MG63 (cell line): ENCODE data around the gene TRMT44. TPM values are rescaled to one million over a fixed set of nuclear protein-coding genes. Genes with fewer than 3 reads are reported as not detected.

Source experiments
- DNase-seq: peaks from one replicate; pipeline ENCODE4 v3.0.0-alpha.2; 2020
- H3K27me3 ChIP-seq: fragments of 250-450 bp; sonication (Bioruptor Pico); 2 replicates; pipeline ENCODE4 v1.5.1; 2020; ENCODE audit warnings: mild to moderate bottlenecking, moderate library complexity
- H3K36me3 ChIP-seq: fragments of 250-450 bp; sonication (Bioruptor Pico); 2 replicates; pipeline ENCODE4 v1.5.1; 2020; ENCODE audit warnings: mild to moderate bottlenecking, moderate library complexity
- H3K4me3 ChIP-seq: fragments of 250-450 bp; sonication (Bioruptor Pico); 2 replicates; pipeline ENCODE4 v1.5.1; 2020; ENCODE audit warnings: mild to moderate bottlenecking, moderate library complexity
- H3K9me3 ChIP-seq: fragments of 250-450 bp; sonication (Bioruptor Pico); 2 replicates; pipeline ENCODE4 v1.5.1; 2020; ENCODE audit warnings: mild to moderate bottlenecking, moderate library complexity
- total RNA-seq: library from RNA; depleted of rRNA; stranded (reverse); fragments of >200 nt; shearing (Covaris generic); gene quantifications from 2 replicates; pipeline ENCODE4 v1.2.3, GENCODE V29; 2014; ENCODE audit warnings: low replicate concordance

Gene TRMT44
- total RNA-seq, 1 experiment from 2014 or later, result 13.4 TPM

DNA sequence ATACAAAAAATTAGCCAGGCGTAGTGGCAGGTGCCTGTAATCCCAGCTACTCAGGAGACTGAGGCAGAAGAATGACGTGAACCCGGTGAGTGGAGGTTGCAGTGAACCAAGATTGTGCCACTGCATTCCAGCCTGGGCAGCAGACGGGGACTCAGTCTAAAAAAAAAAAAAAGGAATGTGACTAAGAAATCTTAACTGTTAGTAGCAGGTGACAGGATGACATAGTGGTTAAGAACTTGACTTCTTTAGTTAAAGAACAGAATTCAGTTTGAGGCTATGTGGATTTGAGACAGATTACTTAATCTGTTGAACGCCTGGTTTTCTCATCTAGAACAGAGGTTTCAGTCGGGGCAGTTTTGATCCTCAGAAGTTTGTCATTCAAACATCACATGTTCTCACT, 3.2 kb downstream of the TRMT44 start:
- Histone ChIP-seq H3K36me3 (no peaks in the 10 kb centered on the region), H3K4me3 (no peak overlapping the region), H3K9me3 (no peaks in the 10 kb centered on the region), H3K27me3 (no peaks in the 10 kb centered on the region)
- no peak for DNase-seq

DNA sequence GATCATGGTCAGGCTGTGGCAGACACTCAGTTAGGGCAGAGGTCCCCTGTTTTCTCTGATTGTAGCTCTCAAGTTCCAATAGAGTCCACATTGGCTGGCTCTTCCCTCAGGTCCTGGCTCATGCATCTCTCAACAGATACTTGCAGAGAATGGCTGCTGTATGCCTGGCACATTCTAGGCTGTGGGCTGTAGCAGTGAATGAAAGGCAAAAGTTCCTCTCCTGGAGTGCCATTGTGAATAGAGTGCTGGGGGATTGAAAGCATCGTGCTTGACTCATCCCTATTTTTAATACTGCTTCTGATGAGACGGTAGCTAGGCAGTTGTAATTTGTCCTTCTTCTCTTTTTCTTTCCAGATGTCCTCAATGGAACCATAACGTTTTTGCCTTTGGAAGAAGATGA, 5.5 kb downstream of the TRMT44 start:
- H3K9me3 ChIP-seq, result no peaks in the 10 kb centered on the region
- H3K36me3 ChIP-seq, result no peaks in the 10 kb centered on the region
- DNase-seq, result no peak
- H3K4me3 ChIP-seq, result no peak overlapping the region
- H3K27me3 ChIP-seq, result no peaks in the 10 kb centered on the region

DNA sequence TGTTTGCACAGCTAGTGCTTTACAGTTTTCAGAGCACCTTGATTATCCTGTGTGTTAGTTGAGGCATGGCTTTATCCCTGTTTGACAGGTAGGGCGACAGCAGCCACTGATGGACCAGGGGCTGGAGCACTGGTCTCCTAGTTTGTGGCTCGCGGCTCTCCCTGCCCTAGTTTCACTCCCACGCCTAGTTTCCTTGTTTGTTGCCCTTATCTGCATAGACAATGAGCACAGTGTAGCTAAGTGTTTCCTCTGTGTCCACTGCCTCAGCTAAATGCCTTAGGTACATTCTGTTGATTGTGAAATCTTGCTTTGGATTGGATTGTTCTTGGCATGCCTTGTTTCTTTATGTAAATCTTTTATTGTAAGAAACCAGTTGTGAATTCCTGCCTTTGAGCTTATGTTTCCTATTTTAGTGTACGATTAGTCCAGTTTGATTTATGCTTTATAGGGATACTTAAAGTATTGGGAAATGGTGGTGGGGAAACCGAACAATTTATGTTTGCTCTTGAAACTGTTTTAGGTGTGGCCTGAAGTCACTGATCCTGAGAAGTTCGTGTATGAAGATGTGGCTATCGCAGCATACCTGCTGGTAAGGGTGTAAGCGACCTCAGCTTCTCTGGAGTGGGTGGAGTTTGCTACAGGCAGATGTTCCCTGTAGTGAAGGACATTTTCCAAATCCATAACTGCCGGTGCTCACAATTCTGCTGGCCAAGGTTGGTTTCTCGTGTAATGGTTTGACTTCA, 11.0 kb downstream of the TRMT44 start:
- H3K27me3 ChIP-seq, result no peaks in the 10 kb centered on the region
- no peaks in the 10 kb centered on the region; the same call in 1 of the 2 replicates for H3K36me3 ChIP-seq
- H3K4me3 ChIP-seq, result no peak overlapping the region
- DNase-seq, result no peak
- no peaks in the 10 kb centered on the region for H3K9me3 ChIP-seq

DNA sequence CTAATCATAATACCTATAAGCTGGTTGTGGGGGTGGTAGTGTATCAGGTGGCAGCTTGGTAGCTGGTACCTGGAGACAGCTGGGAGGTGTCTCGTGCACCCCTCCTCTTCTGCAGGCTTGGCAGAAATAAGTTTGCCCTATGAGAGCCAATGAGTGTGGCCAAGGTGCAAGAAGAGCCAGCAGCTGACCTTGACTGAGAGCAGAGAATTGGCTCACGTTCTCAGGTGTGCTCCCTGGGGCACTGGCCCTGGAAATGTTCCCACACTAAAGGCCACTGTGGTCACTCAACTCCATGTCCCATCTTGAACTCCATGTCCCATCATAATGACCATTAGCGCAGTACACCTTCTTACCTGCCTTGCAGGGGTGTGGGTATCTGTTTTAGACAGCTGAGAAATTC, 13.4 kb downstream of the TRMT44 start:
- no peak for DNase-seq
- Histone ChIP-seq H3K27me3 (no peaks in the 10 kb centered on the region), H3K36me3 (no peaks in the 10 kb centered on the region; the same call in 1 of the 2 replicates), H3K4me3 (no peak overlapping the region), H3K9me3 (no peaks in the 10 kb centered on the region)

DNA sequence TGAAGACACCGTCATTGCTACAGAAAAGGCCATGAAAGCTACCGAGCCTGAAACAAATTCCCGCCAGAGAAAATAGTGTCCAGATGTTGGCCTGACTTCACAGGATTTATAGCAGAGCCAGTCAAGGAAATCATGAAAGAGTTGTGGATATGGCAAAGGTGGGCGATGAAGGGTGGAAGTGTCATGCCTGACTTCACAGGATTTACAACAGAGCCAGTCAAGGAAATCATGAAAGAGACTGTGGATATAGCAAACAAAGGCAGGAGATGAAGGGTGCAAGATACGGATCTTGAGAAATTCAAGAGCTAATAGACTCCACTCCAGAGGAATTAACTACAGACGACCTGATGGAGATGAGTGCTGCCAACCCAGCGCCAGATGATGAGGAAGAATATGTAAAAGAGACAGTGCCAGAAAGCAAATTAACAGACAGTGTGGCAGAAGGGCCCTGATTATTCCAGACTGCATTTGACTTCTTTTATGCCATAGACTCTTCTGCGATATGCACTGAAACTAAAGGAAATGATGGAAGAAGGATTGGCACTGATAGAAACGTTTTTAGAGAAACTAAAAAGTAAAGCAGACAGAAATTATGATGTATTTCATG, 17.2 kb downstream of the TRMT44 start:
- no peak overlapping the region for H3K4me3 ChIP-seq
- no peaks in the 10 kb centered on the region for H3K36me3 ChIP-seq
- no peaks in the 10 kb centered on the region for H3K27me3 ChIP-seq
- no peaks in the 10 kb centered on the region for H3K9me3 ChIP-seq
- no peak for DNase-seq

DNA sequence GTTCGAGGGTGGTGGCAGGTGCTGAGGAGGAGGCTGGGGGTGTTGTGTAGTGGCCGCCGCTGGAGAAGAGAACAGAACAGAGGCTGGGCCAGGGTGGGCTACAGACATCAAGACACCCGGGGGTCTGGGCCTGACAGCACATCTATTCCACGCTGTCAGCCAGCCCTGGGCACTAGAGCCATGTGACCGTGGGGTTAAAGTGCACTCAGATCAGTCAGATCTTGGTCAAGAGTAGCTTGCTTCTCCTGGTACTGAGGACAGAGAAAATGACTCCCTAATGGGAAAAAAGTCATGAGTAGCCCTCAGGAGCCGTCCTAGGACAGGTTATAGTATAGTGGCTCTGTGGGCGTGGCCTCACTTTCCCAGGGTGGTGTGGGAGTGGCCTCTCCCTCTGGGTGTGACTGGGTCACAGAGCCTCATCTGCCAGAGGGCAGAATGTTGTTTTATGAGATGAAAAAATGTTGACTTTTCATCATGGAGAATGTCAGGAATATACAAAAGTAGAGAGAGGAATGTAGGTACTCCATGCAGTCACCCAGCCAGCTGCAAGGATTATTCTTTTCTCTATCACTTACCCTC, 19.4 kb downstream of the TRMT44 start:
- Histone ChIP-seq H3K9me3 (no peaks in the 10 kb centered on the region), H3K36me3 (no peaks in the 10 kb centered on the region), H3K27me3 (no peaks in the 10 kb centered on the region), H3K4me3 (no peak overlapping the region)
- no peak for DNase-seq

DNA sequence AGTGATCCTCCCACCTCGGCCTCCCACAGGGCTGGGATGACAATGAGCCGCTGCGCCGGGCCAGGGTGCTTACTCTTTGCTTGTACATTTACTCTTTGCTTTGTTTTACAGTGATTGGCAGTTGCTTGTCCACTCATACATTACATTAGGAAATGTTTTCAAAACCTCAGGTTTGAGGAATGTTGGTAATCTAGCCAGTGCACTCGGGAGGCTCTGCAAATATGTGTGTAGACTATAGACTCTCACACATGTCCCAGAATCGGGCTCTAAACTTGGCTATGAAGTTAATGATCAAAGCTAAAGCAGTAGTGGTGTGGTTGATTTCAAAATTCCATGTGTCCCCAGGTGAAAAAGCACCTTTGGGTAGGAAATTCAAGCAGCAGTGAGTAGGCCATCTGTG, 20.5 kb downstream of the TRMT44 start:
- no peaks in the 10 kb centered on the region for H3K27me3 ChIP-seq
- no peak overlapping the region for H3K4me3 ChIP-seq
- no peak for DNase-seq
- H3K9me3 ChIP-seq, result no peaks in the 10 kb centered on the region
- no peaks in the 10 kb centered on the region for H3K36me3 ChIP-seq

DNA sequence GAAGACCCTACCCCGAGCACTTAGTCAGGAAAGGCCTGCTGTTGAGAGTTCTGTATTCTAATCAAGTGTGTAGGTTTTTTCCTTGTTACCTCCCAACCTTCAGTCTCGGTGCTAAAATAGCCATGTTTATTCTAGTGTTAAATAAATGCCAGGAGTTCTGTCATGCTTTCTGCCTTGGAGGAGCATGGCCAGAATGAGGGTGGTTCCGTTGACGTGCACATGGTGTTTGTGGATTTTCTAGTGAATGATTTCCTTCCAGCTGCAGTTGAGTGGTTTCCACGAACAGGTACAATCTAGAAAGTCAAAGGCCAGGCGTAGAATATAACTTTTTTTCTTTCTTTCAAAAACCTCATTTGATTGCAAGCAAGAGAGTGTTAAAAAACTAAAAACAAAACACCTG, 21.0 kb downstream of the TRMT44 start:
- Histone ChIP-seq H3K9me3 (no peaks in the 10 kb centered on the region), H3K27me3 (no peaks in the 10 kb centered on the region), H3K36me3 (no peaks in the 10 kb centered on the region), H3K4me3 (no peak overlapping the region)
- DNase-seq, result no peak

DNA sequence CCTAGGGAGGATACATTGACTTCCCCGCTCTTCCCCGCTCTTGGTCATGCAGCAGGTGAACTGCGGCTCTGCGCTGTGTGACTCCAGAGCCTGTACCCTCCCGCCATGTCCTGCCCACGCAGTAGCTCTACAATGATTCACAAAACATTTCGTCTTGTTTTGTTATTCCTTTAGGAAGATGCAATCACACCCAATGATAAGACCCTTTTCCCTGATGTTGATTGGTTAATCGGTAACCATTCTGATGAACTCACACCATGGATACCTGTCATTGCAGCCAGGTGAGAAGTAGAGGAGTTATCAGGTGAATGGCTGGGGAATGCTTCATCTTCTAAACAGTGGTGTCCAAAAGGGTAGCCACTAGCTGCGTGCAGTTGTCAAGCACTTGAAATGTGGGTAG, 23.2 kb downstream of the TRMT44 start:
- H3K36me3 ChIP-seq, result peaks cover 4% of the 10 kb centered on the region; the same call in 1 of the 2 replicates

DNA sequence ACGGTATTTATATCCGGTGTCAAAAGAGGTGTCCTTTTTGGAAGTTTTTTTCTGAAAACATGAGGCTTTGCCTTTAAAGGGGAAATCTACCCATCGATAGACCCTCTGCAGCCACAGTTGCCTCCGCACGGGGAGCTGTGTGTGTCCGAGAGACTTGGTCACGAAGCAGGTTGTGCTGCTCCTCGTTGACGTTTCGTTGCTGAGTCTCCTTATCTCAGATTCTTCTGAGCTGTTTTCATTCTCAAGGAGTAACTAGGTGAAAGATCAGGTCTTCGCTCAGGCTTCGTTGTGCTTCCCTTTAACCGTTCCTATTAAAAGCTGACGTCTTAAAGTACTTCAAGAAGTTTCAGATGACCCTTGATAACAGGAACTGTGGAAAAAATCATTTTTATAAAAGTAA, 23.8 kb downstream of the TRMT44 start:
- no peak for DNase-seq
- no peak overlapping the region for H3K4me3 ChIP-seq
- no peaks in the 10 kb centered on the region for H3K27me3 ChIP-seq
- peaks cover 9% of the 10 kb centered on the region for H3K36me3 ChIP-seq
- H3K9me3 ChIP-seq, result no peaks in the 10 kb centered on the region

More for the DNA sequence above, 23.2 kb downstream of the TRMT44 start:
- no peak overlapping the region for H3K4me3 ChIP-seq
- H3K9me3 ChIP-seq, result no peaks in the 10 kb centered on the region
- H3K27me3 ChIP-seq, result no peaks in the 10 kb centered on the region
- no peak for DNase-seq

DNA sequence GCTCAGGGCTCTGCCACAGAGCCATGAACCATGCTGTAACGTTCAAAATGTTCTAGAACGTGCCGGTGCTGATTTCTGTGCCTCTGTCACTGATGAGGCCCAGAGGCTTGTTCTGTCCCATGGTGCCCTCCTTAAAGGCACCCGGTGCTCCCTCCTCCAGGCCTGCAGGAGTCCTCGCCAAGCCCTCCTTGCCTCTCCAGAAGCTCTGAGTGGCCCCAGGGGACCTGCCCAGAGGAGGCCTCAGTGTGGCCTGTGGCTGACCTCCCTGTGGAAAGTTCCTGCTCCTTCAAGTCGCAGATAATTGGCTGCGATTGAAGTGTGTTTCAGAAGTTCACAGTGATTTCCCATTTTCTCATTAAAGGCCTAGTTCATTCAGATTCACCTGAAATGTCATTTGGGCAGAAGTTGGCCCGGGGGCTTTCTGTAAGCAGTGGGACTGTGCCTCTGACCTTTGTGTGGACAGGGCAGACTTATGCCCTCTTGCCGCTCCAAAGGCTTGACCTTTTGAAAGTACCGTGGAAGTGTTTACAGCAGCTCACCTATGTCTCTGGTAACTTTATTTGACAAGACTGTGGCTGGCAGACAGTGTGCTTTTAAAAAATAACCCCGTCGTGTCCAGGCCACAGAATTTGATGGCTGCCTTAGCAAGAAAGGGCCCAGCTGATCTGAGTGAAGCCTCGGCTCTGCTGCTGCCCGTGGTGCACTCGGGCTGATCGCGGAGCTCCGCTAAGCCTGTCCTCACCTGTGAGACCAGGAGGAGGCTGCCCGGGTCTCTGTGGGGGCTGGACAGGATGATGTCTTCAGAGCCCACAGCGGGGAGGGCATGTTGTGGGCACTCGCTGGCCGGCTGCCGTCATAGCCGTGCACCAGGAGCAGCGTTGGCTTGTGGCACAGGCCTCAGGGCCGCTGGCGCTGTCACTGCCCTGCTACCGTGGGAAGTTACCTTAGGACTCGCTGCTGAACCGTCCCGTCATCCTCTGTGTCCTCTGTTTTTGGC, 25.3 kb downstream of the TRMT44 start:
- Histone ChIP-seq H3K9me3 (no peaks in the 10 kb centered on the region), H3K4me3 (no peak overlapping the region), H3K36me3 (peaks cover 9% of the 10 kb centered on the region), H3K27me3 (no peaks in the 10 kb centered on the region)
- DNase-seq, result no peak

DNA sequence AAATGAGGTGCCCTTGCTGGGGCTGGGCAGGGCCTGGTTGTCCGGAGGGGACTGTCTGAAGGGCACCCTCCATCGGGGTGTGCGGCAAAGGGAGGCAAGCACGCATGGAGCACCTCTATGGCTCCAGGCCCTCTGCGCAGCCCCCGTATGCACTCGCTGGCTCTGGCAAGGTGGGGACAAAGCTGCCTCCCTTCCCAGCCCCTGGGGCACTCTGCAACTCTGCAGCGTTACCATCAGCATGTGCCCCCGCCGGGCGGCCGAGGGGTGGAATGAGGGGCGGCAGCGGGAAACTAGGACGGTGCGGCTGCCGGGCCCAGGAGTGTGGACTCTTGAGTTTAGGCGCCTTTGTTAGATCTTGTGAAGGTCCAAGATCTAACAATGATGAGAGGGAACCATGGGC, 26.4 kb downstream of the TRMT44 start:
- Histone ChIP-seq H3K27me3 (no peaks in the 10 kb centered on the region), H3K4me3 (no peak overlapping the region)

DNA sequence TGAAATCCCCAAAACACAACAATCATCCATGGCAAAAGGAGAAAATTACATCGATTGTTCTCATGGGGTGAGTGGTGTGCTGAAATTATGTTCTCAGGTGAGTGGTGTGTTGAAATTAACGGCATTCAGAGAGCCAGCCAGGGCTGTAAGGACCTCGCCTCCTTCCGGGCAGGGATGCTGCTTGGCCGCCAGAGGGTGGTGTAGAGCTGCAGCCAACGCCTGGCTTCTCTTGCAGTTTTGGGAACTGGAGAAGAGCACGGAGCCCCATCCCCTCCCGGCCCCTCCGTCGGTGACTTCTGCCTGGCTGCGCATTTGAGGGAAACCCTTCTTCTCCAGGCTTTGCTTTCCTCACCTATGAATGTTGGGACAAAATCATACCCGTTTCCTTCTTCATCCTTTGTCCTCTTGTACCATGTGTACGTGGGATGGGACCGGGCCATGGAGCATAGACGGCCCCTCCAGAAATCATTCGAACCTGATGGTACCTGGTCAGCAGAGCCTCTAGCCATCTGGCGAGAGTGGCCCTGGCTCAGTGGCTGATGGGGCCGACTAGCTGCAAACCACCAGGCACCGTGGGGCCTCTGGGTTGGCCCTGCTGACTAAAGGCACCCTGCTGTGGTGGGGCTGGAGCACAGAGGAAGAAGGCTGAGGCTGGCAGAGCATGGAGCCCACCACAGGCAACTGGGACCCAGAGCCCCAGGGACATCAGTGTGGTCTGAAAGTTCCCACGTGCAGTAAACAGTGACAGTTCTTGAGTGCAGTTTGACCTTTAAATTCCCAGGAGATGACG, 28.4 kb downstream of the TRMT44 start:
- H3K27me3 ChIP-seq, result no peaks in the 10 kb centered on the region
- H3K4me3 ChIP-seq, result no peak overlapping the region
- peak; percentile 54 for DNase-seq
- no peaks in the 10 kb centered on the region for H3K9me3 ChIP-seq
- peaks cover 9% of the 10 kb centered on the region for H3K36me3 ChIP-seq

More for the DNA sequence above, 26.4 kb downstream of the TRMT44 start:
- H3K36me3 ChIP-seq, result peaks cover 9% of the 10 kb centered on the region
- DNase-seq, result no peak
- H3K9me3 ChIP-seq, result no peaks in the 10 kb centered on the region

DNA sequence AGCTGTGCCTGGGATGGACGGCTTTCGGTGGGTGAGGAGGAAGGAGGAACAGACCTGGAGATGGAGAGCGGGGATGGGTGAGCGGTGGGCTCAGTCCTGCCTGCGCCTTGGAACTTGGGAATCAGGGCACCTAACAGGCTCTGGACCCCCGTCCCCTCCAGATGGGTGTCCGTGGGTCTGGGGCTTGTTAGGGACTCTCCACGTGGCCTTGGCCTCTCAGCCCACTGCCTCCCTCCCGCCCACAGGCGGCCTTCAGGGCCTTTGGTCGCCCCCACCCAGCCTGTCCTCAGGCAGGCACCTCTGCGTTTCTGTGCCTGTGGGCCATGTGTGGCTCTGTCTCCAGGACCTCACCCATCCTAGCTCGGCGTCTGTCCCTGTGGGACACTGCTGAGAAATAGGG, 29.0 kb downstream of the TRMT44 start:
- Histone ChIP-seq H3K9me3 (no peaks in the 10 kb centered on the region), H3K36me3 (peaks cover 9% of the 10 kb centered on the region), H3K4me3 (no peak overlapping the region), H3K27me3 (no peaks in the 10 kb centered on the region)
- DNase-seq, result no peak

DNA sequence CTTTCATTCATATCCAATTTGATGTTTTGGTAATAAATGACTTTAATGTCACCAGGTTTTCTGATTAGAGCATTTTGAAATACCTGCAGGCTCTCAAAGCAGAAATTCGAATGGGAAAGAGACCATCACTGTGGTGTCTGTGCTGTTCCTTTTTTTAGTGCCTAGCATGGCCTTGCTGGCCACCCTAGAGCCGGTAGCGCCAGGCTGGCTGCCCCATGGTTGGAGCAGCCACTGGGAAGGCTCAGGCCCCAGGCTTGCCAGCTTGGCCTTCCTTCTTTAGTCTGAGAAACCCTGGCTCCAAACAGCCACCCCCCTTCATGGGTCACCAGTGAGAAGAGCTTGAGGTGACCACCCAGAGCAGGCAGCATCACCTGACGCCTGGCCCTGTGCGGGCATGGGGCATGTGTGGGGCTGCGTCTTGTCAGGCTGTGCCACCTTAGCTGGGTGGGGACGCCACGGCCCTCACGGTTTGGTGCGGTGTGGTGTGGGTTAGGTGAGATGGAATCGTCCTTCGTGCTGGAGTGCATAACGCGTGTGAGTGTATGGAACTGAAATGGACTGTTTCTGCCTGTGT, 30.0 kb downstream of the TRMT44 start:
- Histone ChIP-seq H3K27me3 (no peaks in the 10 kb centered on the region), H3K4me3 (no peak overlapping the region), H3K36me3 (peaks cover 10% of the 10 kb centered on the region), H3K9me3 (no peaks in the 10 kb centered on the region)
- no peak for DNase-seq
